GM10266 (cell line): Measurements from ENCODE around the gene ATP10D.

Experiments
- DNase-seq: peaks from one replicate; pipeline ENCODE4 v3.0.0; 2012; ENCODE audit errors: extremely low spot score
- TF ChIP-seq, protein P1 (sequence below): IDR thresholded peaks from 2 replicates; pipeline ENCODE4 v1.5.1; 2012; ENCODE audit warnings: mild to moderate bottlenecking, low read depth; ENCODE audit not compliant: control insufficient read depth, insufficient read depth; ENCODE audit errors: missing control alignments

Gene ATP10D

DNA sequence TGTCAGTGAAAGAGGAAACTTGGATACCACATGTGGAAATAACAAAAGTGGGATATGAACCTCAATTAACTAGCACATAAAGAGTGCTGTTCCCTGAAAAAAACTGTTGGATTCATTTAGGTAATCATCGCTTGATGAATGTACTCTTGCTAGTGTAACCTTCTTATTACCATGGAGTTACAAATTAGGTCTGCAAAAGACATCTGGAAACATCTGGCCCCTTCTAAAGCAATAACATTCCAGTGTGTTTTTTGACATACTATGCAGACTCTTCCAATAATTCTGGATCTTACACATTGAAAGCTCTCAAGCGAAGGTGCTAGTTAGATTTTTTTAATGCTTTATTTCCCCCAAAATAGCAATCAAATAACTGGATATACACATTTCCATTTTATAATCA lies 134.6 kb downstream of the ATP10D start:
- DNase-seq: no peak
- TF ChIP-seq, protein P1, sequence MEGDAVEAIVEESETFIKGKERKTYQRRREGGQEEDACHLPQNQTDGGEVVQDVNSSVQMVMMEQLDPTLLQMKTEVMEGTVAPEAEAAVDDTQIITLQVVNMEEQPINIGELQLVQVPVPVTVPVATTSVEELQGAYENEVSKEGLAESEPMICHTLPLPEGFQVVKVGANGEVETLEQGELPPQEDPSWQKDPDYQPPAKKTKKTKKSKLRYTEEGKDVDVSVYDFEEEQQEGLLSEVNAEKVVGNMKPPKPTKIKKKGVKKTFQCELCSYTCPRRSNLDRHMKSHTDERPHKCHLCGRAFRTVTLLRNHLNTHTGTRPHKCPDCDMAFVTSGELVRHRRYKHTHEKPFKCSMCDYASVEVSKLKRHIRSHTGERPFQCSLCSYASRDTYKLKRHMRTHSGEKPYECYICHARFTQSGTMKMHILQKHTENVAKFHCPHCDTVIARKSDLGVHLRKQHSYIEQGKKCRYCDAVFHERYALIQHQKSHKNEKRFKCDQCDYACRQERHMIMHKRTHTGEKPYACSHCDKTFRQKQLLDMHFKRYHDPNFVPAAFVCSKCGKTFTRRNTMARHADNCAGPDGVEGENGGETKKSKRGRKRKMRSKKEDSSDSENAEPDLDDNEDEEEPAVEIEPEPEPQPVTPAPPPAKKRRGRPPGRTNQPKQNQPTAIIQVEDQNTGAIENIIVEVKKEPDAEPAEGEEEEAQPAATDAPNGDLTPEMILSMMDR: no peak

DNA sequence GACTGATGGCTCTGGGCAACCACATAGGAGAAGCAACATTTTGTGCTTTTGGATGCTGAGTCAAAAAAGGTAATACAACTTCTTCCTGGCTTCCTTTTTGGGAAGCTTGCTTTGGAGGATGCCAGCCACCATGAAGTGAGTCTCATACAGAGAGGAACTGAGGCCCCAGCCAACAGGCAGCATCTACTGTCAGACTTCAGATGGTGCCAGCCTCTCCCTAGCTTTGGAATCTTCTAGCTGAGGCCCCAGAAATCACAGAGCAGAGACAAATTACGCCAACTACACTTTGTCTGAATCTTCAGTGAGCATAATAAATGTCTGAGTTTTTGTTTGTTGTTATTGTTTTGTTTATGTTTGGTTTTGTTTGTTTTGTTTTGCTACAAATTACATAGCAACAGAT lies 136.1 kb downstream of the ATP10D start:
- TF ChIP-seq, protein P1: no peak
- no peak for DNase-seq

DNA sequence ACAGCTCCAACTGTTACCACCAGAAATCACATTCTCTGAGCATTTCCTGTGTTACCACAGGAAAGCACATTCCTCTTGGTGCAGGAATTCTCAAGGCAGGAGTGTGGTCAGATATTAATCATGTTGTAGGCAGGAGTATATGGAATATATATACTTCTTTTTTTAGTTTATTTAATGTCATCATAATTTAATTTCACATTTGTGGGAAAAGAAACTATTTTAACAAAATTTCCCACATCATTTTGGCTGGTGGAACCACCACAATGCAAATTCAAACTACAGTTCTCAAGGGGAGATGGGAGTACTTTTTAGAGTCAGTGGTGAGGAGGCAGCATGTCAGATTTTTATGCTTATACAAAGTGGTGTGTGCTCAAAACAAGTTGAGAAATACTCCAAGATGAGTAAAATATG lies 139.0 kb downstream of the ATP10D start:
- DNase-seq: no peak
- TF ChIP-seq, protein P1: no peak

DNA sequence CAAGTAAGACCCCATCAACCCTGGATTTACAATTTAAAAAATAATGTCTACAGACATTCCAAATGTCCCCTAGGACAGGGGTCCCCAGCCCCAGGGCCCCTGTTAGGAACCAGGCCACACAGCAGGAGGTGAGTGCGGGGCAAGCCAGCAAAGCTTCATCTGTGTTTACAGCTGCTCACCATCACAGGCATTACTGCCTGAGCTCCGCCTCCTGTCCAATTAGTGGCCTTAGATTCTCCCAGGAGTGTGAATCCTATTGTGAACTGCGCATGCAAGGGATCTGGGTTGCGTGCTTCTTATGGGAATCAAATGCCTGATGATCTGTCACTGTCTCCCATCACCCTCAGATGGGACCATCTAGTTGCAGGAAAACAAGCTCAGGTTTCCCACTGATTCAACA lies 146.1 kb downstream of the ATP10D start:
- DNase-seq: no peak
- TF ChIP-seq, protein P1: no peak

DNA sequence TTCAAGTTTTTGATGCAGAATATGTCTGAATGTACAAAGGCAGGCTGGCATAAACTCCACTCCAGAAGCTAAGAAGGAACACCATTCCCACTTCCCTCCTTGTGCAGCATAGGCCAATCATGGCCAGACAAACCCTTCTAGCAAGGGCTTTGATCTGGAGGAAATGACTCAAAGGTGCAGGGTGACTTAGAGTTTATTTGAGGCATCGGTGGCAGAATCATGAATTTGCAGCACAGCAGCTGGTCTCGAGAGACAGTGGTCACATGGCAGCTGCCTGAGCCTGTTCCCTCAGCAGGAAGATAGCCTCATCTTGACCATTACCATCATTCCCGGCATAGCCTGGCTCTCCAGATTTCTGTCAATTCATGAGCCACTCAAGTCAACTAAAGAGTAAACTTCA lies 154.5 kb downstream of the ATP10D start:
- TF ChIP-seq, protein P1: no peak
- DNase-seq: no peak

DNA sequence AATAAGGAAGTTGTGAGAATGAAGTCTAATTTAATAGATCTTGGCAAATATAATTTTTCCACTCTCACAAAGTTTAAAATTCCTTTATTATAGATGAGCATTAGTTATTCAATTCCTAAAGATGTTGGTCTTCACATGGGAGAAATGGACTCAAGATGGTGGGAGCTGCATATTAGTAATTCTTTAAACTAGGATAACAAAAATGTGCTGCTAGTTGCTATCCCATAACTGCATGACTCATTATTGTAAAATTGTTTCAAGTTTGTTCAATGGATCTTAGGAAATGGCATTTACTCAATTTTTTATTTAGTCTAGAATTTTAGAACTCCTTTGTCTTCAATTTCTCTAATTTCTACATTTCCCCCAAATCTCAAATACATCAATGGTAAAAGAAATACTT lies 155.8 kb downstream of the ATP10D start:
- no peak for DNase-seq
- TF ChIP-seq, protein P1: no peak

DNA sequence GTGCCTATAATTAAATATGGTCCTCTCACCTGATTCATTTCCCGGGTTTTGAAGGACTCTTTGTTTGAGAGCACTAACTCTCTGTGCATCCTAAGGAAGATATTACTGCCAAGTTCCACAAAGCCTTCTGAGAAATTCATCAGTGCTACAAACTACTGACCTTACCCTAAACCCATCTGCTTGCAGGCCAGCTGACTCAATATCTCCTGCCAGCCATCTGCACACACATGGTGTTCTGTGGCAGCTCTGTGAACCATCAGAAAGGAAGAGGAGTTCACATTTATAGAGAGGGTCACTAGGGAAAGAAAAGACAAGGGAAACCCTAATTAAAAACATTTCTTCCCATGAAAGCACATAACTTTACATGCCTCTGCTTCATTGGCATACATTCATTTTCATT lies 156.7 kb downstream of the ATP10D start:
- TF ChIP-seq, protein P1: no peak
- DNase-seq: no peak
